RWPE1 (cell line): ENCODE measurements around the gene TRIM52.

Source experiments
- CTCF ChIA-PET: fragments of 350-600 bp; sonication (Branson Sonifier 250); formaldehyde crosslinking; extraction: SDS; loops from one replicate; lab custom pipeline; 2021; lab: Yijun Ruan, JAX
- POLR2A ChIA-PET: fragments of 400-600 bp; formaldehyde crosslinking; extraction: SDS; loops from one replicate; lab custom pipeline; 2020; ENCODE audit warnings: antibody characterized with exemption; ENCODE audit not compliant: low non-redundant PET; lab: Yijun Ruan, JAX
- DNase-seq: peaks from one replicate; pipeline ENCODE4 v3.0.0; 2012; ENCODE audit warnings: low spot score
- H3K27ac ChIP-seq: fragments of 450-650 bp; 2 replicates; pipeline ENCODE4 v1.5.1; 2017
- CTCF ChIP-seq: fragments of 450-650 bp; conservative IDR thresholded peaks from 2 replicates; pipeline ENCODE4 v1.5.1; 2017; ENCODE audit warnings: low read depth, mild to moderate bottlenecking

TRIM52 gene

GRCh38 chr5:181207960-181208253 is 53.0 kb downstream of the TRIM52 start:
- CTCF ChIA-PET = interaction anchor here (0.7 to 1.7 kb wide), 3 partner anchors 17 to 35 kb away, joined by 3 to 8 read pairs (median 3); no protein-coding TSS in a partner anchor
- peak overlapping the region; percentile 96; the same call in 1 of the 2 replicates for H3K27ac ChIP-seq

GRCh38 chr5:181207214-181207959 is 53.6 kb downstream of the TRIM52 start:
- POLR2A ChIA-PET = interaction anchor here (0.7 to 1.7 kb wide), 3 partner anchors 12 to 15 kb away, joined by 4 to 6 read pairs (median 6); no protein-coding TSS in a partner anchor
- CTCF ChIA-PET = interaction anchor here (0.7 to 1.7 kb wide), 4 partner anchors 10 to 34 kb away, joined by 3 to 8 read pairs (median 3); no protein-coding TSS in a partner anchor
- no peak for TF ChIP-seq CTCF
- peak; percentile 82 for DNase-seq
- H3K27ac ChIP-seq = peak overlapping the region; percentile 96

More at GRCh38 chr5:181207960-181208253, 53.0 kb downstream of the TRIM52 start:
- DNase-seq = no peak
- POLR2A ChIA-PET = interaction anchor here (0.7 to 1.0 kb wide), 2 partner anchors 11 to 14 kb away, joined by 6 read pairs; no protein-coding TSS in a partner anchor
- no peak for TF ChIP-seq CTCF

- POLR2A ChIA-PET = interaction anchor here (0.6 to 1.7 kb wide), 3 partner anchors 13 to 54 kb away, joined by 3 to 8 read pairs (median 4); no protein-coding TSS in a partner anchor
These were observed 54.9 kb downstream of the TRIM52 start for GRCh38 chr5:181205761-181206649.

More at GRCh38 chr5:181205761-181206649, 54.9 kb downstream of the TRIM52 start:
- peak; percentile 17 for DNase-seq
- TF ChIP-seq CTCF = no peak
- CTCF ChIA-PET = interaction anchor here (0.6 to 2.1 kb wide), 6 partner anchors 9 to 402 kb away, joined by 3 to 10 read pairs (median 3); no protein-coding TSS in a partner anchor
- H3K27ac ChIP-seq = peak overlapping the region; percentile 96
